WTC11 (cell line): ENCODE data around the gene TIMMDC1. TPM values are rescaled to one million over a fixed set of nuclear protein-coding genes. Genes with fewer than 3 reads are reported as not detected.

Experiments used
- ATAC-seq: fragments of 200-7000 bp; cut with Tn5 transposase; 2 replicates; pipeline ENCODE4 v1.10.0; 2021; ENCODE audit warnings: mild to moderate bottlenecking, moderate library complexity
- CTCF ChIA-PET: fragments of 300-600 bp; sonication (Branson Sonifier 250); formaldehyde crosslinking; loops from one replicate; lab custom pipeline; 2021; ENCODE audit warnings: antibody characterized with exemption; lab: Charles Lee
- POLR2A ChIA-PET: fragments of 350-600 bp; sonication (Branson Sonifier 250); formaldehyde crosslinking; loops from one replicate; lab custom pipeline; 2021; ENCODE audit warnings: antibody characterized with exemption; lab: Charles Lee
- DNase-seq: peaks from one replicate; pipeline ENCODE4 v3.0.0; 2021; ENCODE audit warnings: low spot score
- H3K27ac Mint-ChIP-seq: 2 replicates; pipeline ENCODE4 v1.8.0; 2021; ENCODE audit warnings: mixed read lengths
- H3K27me3 Mint-ChIP-seq: 2 replicates; pipeline ENCODE4 v1.8.0; 2021; ENCODE audit warnings: low read depth, mild to moderate bottlenecking, moderate library complexity, mixed read lengths
- H3K36me3 Mint-ChIP-seq: 2 replicates; pipeline ENCODE4 v1.8.0; 2021; ENCODE audit warnings: mixed read lengths
- H3K4me1 Mint-ChIP-seq: 2 replicates; pipeline ENCODE4 v1.8.0; 2022; ENCODE audit warnings: mixed read lengths
- H3K4me3 Mint-ChIP-seq: 2 replicates; pipeline ENCODE4 v1.8.0; 2021; ENCODE audit warnings: mild to moderate bottlenecking, moderate library complexity, mixed read lengths
- H3K9me3 Mint-ChIP-seq: 2 replicates; pipeline ENCODE4 v1.8.0; 2021; ENCODE audit warnings: mixed read lengths
- ESRRA ChIP-seq: sonication (generic); formaldehyde crosslinking; IDR thresholded peaks from 2 replicates; pipeline ENCODE4 v1.8.1; 2022; ENCODE audit warnings: mild to moderate bottlenecking, missing genetic modification reagents, borderline replicate concordance
- MXD4 ChIP-seq: fragments of 250-450 bp; sonication (Bioruptor Pico); IDR thresholded peaks from 2 replicates; pipeline ENCODE4 v1.8.0; 2021; ENCODE audit warnings: mild to moderate bottlenecking, moderate library complexity, borderline replicate concordance
- PRRX2 ChIP-seq: fragments of 250-450 bp; sonication (Bioruptor Pico); IDR thresholded peaks from 2 replicates; pipeline ENCODE4 v1.8.0; 2021; ENCODE audit warnings: mild to moderate bottlenecking
- SMAD4 ChIP-seq: sonication (generic); formaldehyde crosslinking; IDR thresholded peaks from 2 replicates; pipeline ENCODE4 v1.8.0; 2022; ENCODE audit warnings: mild to moderate bottlenecking, missing genetic modification reagents
- SOX15 ChIP-seq: fragments of 250-450 bp; sonication (Bioruptor Pico); IDR thresholded peaks from 2 replicates; pipeline ENCODE4 v1.9.0; 2021; ENCODE audit warnings: mild to moderate bottlenecking
- SP1 ChIP-seq: sonication (generic); formaldehyde crosslinking; conservative IDR thresholded peaks from 2 replicates; pipeline ENCODE4 v1.8.1; 2022; ENCODE audit warnings: missing genetic modification reagents
- total RNA-seq: library from RNA; stranded (reverse); gene quantifications from 3 replicates; pipeline ENCODE4 v1.2.3, GENCODE V29; 2021
- TF ChIP-seq, protein P1 (sequence below): fragments of 250-450 bp; sonication (Bioruptor Pico); IDR thresholded peaks from 2 replicates; pipeline ENCODE4 v1.9.0; 2021; ENCODE audit warnings: mild to moderate bottlenecking, borderline replicate concordance
- TF ChIP-seq, protein P2 (sequence below): fragments of 250-450 bp; sonication (Bioruptor Pico); IDR thresholded peaks from 2 replicates; pipeline ENCODE4 v1.9.0; 2021; ENCODE audit warnings: mild to moderate bottlenecking
- TF ChIP-seq, protein P3 (sequence below): sonication (generic); formaldehyde crosslinking; IDR thresholded peaks from 2 replicates; pipeline ENCODE4 v1.8.1; 2023; ENCODE audit warnings: mild to moderate bottlenecking, missing genetic modification reagents, borderline replicate concordance
- TF ChIP-seq, protein P4 (sequence below): sonication (generic); formaldehyde crosslinking; IDR thresholded peaks from 2 replicates; pipeline ENCODE4 v1.8.1; 2022; ENCODE audit warnings: mild to moderate bottlenecking, moderate library complexity, missing genetic modification reagents
- TF ChIP-seq, protein P5 (sequence below): sonication (generic); formaldehyde crosslinking; IDR thresholded peaks from 2 replicates; pipeline ENCODE4 v1.8.1; 2022; ENCODE audit warnings: mild to moderate bottlenecking, missing genetic modification reagents, moderate library complexity, borderline replicate concordance
- TF ChIP-seq, protein P6 (sequence below): sonication (generic); formaldehyde crosslinking; IDR thresholded peaks from 2 replicates; pipeline ENCODE4 v1.8.0; 2023; ENCODE audit warnings: missing genetic modification reagents
- TF ChIP-seq, protein P7 (sequence below): fragments of 250-450 bp; sonication (Bioruptor Pico); IDR thresholded peaks from 2 replicates; pipeline ENCODE4 v1.9.0; 2021; ENCODE audit warnings: moderate library complexity, mild to moderate bottlenecking, inconsistent platforms, borderline replicate concordance

Gene TIMMDC1
- total RNA-seq, 1 experiment from 2014 or later = 114 TPM

DNA sequence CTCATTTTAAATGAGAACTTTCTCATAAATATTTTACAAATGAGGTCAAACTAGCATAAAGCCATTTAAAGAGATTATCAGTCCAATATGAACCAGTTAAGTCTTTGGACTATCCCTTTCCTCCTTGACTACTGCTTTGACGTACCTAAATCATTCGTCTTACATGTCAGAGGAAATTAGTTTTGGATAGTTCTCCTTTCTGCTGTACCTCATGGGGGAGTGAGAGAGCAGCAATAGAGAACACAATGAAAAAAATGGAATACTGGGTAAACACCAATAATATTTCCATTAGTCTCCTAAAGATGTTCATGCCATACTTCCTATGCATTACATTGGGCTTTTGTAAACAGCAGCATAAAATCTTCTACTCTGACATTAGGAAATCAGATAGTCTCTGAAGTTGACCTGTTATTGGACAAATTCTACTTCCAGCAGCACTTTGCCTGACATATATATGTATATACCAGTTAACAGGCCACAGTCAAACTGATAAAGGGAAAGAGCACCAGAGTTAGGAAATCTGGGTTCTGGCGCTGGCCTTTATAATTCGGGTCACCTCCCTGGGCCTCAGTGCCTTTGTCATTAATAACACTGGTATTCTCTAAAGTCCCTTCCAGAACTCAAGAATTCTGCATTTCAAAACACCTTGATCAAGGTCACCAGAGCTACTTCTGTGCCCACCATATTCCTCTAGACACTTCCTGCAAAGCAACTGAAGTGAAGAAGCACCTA, 26.8 kb downstream of the TIMMDC1 start:
- ATAC-seq = peak; percentile 64
- CTCF ChIA-PET = interaction anchor here (0.6 kb wide), 1 partner anchor 268 kb away, joined by 3 read pairs; no protein-coding TSS in a partner anchor
- peaks cover 25% of the 10 kb centered on the region for H3K36me3 Mint-ChIP-seq

More for the DNA sequence above, 26.8 kb downstream of the TIMMDC1 start:
- H3K4me3 Mint-ChIP-seq = no peak overlapping the region
- H3K27ac Mint-ChIP-seq = peak overlapping the region; percentile 21; the same call in 1 of the 2 replicates
- no peaks in the 10 kb centered on the region for H3K27me3 Mint-ChIP-seq
- H3K9me3 Mint-ChIP-seq = peaks cover 10% of the 10 kb centered on the region
- TF ChIP-seq, protein P1, sequence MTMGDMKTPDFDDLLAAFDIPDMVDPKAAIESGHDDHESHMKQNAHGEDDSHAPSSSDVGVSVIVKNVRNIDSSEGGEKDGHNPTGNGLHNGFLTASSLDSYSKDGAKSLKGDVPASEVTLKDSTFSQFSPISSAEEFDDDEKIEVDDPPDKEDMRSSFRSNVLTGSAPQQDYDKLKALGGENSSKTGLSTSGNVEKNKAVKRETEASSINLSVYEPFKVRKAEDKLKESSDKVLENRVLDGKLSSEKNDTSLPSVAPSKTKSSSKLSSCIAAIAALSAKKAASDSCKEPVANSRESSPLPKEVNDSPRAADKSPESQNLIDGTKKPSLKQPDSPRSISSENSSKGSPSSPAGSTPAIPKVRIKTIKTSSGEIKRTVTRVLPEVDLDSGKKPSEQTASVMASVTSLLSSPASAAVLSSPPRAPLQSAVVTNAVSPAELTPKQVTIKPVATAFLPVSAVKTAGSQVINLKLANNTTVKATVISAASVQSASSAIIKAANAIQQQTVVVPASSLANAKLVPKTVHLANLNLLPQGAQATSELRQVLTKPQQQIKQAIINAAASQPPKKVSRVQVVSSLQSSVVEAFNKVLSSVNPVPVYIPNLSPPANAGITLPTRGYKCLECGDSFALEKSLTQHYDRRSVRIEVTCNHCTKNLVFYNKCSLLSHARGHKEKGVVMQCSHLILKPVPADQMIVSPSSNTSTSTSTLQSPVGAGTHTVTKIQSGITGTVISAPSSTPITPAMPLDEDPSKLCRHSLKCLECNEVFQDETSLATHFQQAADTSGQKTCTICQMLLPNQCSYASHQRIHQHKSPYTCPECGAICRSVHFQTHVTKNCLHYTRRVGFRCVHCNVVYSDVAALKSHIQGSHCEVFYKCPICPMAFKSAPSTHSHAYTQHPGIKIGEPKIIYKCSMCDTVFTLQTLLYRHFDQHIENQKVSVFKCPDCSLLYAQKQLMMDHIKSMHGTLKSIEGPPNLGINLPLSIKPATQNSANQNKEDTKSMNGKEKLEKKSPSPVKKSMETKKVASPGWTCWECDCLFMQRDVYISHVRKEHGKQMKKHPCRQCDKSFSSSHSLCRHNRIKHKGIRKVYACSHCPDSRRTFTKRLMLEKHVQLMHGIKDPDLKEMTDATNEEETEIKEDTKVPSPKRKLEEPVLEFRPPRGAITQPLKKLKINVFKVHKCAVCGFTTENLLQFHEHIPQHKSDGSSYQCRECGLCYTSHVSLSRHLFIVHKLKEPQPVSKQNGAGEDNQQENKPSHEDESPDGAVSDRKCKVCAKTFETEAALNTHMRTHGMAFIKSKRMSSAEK (CRISPR knock-in tag) = no peak
- TF ChIP-seq PRRX2 (CRISPR knock-in tag) (no peak), MXD4 (CRISPR knock-in tag) (no peak), SP1 (CRISPR knock-in tag) (no peak), SOX15 (CRISPR knock-in tag) (no peak), ESRRA (CRISPR knock-in tag) (no peak), SMAD4 (no peak)
- TF ChIP-seq, protein P2, sequence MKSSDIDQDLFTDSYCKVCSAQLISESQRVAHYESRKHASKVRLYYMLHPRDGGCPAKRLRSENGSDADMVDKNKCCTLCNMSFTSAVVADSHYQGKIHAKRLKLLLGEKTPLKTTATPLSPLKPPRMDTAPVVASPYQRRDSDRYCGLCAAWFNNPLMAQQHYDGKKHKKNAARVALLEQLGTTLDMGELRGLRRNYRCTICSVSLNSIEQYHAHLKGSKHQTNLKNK (CRISPR knock-in tag) = no peak
- TF ChIP-seq, protein P3, sequence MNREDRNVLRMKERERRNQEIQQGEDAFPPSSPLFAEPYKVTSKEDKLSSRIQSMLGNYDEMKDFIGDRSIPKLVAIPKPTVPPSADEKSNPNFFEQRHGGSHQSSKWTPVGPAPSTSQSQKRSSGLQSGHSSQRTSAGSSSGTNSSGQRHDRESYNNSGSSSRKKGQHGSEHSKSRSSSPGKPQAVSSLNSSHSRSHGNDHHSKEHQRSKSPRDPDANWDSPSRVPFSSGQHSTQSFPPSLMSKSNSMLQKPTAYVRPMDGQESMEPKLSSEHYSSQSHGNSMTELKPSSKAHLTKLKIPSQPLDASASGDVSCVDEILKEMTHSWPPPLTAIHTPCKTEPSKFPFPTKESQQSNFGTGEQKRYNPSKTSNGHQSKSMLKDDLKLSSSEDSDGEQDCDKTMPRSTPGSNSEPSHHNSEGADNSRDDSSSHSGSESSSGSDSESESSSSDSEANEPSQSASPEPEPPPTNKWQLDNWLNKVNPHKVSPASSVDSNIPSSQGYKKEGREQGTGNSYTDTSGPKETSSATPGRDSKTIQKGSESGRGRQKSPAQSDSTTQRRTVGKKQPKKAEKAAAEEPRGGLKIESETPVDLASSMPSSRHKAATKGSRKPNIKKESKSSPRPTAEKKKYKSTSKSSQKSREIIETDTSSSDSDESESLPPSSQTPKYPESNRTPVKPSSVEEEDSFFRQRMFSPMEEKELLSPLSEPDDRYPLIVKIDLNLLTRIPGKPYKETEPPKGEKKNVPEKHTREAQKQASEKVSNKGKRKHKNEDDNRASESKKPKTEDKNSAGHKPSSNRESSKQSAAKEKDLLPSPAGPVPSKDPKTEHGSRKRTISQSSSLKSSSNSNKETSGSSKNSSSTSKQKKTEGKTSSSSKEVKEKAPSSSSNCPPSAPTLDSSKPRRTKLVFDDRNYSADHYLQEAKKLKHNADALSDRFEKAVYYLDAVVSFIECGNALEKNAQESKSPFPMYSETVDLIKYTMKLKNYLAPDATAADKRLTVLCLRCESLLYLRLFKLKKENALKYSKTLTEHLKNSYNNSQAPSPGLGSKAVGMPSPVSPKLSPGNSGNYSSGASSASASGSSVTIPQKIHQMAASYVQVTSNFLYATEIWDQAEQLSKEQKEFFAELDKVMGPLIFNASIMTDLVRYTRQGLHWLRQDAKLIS (CRISPR knock-in tag) = no peak
- TF ChIP-seq, protein P4, sequence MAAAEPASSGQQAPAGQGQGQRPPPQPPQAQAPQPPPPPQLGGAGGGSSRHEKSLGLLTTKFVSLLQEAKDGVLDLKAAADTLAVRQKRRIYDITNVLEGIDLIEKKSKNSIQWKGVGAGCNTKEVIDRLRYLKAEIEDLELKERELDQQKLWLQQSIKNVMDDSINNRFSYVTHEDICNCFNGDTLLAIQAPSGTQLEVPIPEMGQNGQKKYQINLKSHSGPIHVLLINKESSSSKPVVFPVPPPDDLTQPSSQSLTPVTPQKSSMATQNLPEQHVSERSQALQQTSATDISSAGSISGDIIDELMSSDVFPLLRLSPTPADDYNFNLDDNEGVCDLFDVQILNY (CRISPR knock-in tag) = no peak
- TF ChIP-seq, protein P5, sequence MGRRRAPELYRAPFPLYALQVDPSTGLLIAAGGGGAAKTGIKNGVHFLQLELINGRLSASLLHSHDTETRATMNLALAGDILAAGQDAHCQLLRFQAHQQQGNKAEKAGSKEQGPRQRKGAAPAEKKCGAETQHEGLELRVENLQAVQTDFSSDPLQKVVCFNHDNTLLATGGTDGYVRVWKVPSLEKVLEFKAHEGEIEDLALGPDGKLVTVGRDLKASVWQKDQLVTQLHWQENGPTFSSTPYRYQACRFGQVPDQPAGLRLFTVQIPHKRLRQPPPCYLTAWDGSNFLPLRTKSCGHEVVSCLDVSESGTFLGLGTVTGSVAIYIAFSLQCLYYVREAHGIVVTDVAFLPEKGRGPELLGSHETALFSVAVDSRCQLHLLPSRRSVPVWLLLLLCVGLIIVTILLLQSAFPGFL (CRISPR knock-in tag) = no peak
- TF ChIP-seq, protein P6, sequence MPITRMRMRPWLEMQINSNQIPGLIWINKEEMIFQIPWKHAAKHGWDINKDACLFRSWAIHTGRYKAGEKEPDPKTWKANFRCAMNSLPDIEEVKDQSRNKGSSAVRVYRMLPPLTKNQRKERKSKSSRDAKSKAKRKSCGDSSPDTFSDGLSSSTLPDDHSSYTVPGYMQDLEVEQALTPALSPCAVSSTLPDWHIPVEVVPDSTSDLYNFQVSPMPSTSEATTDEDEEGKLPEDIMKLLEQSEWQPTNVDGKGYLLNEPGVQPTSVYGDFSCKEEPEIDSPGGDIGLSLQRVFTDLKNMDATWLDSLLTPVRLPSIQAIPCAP (CRISPR knock-in tag) = no peak
- TF ChIP-seq, protein P7, sequence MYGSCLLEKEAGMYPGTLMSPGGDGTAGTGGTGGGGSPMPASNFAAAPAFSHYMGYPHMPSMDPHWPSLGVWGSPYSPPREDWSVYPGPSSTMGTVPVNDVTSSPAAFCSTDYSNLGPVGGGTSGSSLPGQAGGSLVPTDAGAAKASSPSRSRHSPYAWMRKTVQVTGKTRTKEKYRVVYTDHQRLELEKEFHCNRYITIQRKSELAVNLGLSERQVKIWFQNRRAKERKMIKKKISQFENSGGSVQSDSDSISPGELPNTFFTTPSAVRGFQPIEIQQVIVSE (CRISPR knock-in tag) = no peak
- POLR2A ChIA-PET = no interaction called here
- H3K4me1 Mint-ChIP-seq = peaks cover 13% of the 10 kb centered on the region
- no peak for DNase-seq
